SK-N-SH treated with all-trans-retinoic acid at 6 μM for 48 hours (cell line): Measurements from ENCODE around the gene SPECC1.

Experiments used
- ATAC-seq: fragments of 200-7000 bp; cut with Tn5 transposase; 3 replicates; pipeline ENCODE4 v1.9.1; 2020; ENCODE audit warnings: mild to moderate bottlenecking, moderate library complexity
- ARNTL ChIP-seq: fragments of 450-650 bp; formaldehyde crosslinking; IDR thresholded peaks from 2 replicates; pipeline ENCODE4 v1.5.0; 2020; ENCODE audit warnings: low read depth, mild to moderate bottlenecking, moderate library complexity, borderline replicate concordance
- GLIS3 ChIP-seq: fragments of 250-450 bp; sonication (Bioruptor Pico); IDR thresholded peaks from 2 replicates; pipeline ENCODE4 v1.5.0; 2020; ENCODE audit warnings: mild to moderate bottlenecking, moderate library complexity
- RARB ChIP-seq: fragments of 250-450 bp; sonication (Bioruptor Pico); IDR thresholded peaks from 2 replicates; pipeline ENCODE4 v1.8.0; 2021; ENCODE audit warnings: mild to moderate bottlenecking, moderate library complexity
- TCF4 ChIP-seq: fragments of 250-450 bp; sonication (Bioruptor Pico); IDR thresholded peaks from 2 replicates; pipeline ENCODE4 v1.8.0; 2021; ENCODE audit warnings: mild to moderate bottlenecking, moderate library complexity, borderline replicate concordance
- TOX ChIP-seq: fragments of 250-450 bp; sonication (Bioruptor Pico); IDR thresholded peaks from 2 replicates; pipeline ENCODE4 v1.8.0; 2021; ENCODE audit warnings: mild to moderate bottlenecking, moderate library complexity, borderline replicate concordance
- ZC3H10 ChIP-seq: fragments of 250-450 bp; sonication (Bioruptor Pico); IDR thresholded peaks from 2 replicates; pipeline ENCODE4 v1.5.1; 2021; ENCODE audit warnings: mild to moderate bottlenecking, moderate library complexity
- ZFP3 ChIP-seq: fragments of 250-450 bp; sonication (Bioruptor Pico); IDR thresholded peaks from 2 replicates; pipeline ENCODE4 v1.5.0; 2020; ENCODE audit warnings: mild to moderate bottlenecking, moderate library complexity
- ZFP30 ChIP-seq: fragments of 450-650 bp; formaldehyde crosslinking; IDR thresholded peaks from 2 replicates; pipeline ENCODE4 v1.5.0; 2022; ENCODE audit warnings: mild to moderate bottlenecking, moderate library complexity
- ZNF565 ChIP-seq: fragments of 450-650 bp; formaldehyde crosslinking; conservative IDR thresholded peaks from 2 replicates; pipeline ENCODE4 v1.5.0; 2020; ENCODE audit warnings: low read depth, mild to moderate bottlenecking, moderate library complexity
- ZNF70 ChIP-seq: fragments of 450-650 bp; formaldehyde crosslinking; IDR thresholded peaks from 2 replicates; pipeline ENCODE4 v1.5.0; 2020; ENCODE audit warnings: mild to moderate bottlenecking, moderate library complexity
- ZNF8 ChIP-seq: fragments of 450-650 bp; formaldehyde crosslinking; IDR thresholded peaks from 2 replicates; pipeline ENCODE4 v1.5.0; 2020; ENCODE audit warnings: mild to moderate bottlenecking, moderate library complexity
- TF ChIP-seq, protein P1 (sequence below): fragments of 250-450 bp; sonication (Bioruptor Pico); IDR thresholded peaks from 2 replicates; pipeline ENCODE4 v1.8.0; 2020; ENCODE audit warnings: mild to moderate bottlenecking, moderate library complexity, borderline replicate concordance
- TF ChIP-seq, protein P2 (sequence below): fragments of 250-450 bp; sonication (Bioruptor Pico); IDR thresholded peaks from 2 replicates; pipeline ENCODE4 v1.5.0; 2020; ENCODE audit warnings: mild to moderate bottlenecking, moderate library complexity
- TF ChIP-seq, protein P3 (sequence below): fragments of 250-450 bp; sonication (Bioruptor Pico); IDR thresholded peaks from 2 replicates; pipeline ENCODE4 v1.8.0; 2021; ENCODE audit warnings: low read depth, mild to moderate bottlenecking, moderate library complexity, borderline replicate concordance
- TF ChIP-seq, protein P4 (sequence below): fragments of 250-450 bp; sonication (Bioruptor Pico); IDR thresholded peaks from 2 replicates; pipeline ENCODE4 v1.5.1; 2020; ENCODE audit warnings: low read depth, mild to moderate bottlenecking, moderate library complexity

SPECC1 gene

DNA sequence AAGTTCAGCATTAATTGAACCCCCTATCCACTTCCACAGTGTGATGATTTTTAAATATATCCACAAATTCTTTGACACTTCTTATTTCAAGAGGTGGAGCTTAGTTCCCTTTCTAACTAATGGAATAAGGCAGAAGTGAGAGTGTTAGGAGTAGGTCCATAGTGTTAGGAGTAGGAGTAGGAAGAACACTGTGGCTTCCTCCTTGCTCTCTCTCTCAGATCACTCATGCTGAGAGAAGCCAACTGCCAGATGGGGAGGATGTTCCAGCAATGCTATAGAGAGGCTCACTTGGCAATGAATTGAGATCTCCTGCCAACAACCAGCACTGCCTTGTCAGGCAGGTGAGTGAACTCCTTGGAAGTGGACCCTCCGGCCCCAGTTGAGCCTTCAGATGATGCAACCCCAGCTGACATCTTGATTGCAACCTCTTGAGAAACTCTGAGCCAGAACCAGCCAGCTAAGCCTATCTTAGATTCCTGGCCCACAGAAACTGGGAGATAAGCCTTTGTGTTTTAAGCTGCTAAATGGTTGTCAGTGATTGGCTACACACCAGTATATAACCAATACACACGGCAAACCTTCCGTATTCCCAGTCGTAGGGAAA is 44.3 kb downstream of the SPECC1 start:
- TF ChIP-seq ARNTL (CRISPR knock-in tag) (no peak), ZNF70 (no peak), ZC3H10 (no peak), RARB (CRISPR knock-in tag) (no peak), ZFP30 (no peak)
- TF ChIP-seq, protein P1, sequence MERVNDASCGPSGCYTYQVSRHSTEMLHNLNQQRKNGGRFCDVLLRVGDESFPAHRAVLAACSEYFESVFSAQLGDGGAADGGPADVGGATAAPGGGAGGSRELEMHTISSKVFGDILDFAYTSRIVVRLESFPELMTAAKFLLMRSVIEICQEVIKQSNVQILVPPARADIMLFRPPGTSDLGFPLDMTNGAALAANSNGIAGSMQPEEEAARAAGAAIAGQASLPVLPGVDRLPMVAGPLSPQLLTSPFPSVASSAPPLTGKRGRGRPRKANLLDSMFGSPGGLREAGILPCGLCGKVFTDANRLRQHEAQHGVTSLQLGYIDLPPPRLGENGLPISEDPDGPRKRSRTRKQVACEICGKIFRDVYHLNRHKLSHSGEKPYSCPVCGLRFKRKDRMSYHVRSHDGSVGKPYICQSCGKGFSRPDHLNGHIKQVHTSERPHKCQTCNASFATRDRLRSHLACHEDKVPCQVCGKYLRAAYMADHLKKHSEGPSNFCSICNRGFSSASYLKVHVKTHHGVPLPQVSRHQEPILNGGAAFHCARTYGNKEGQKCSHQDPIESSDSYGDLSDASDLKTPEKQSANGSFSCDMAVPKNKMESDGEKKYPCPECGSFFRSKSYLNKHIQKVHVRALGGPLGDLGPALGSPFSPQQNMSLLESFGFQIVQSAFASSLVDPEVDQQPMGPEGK, result no peak
- TF ChIP-seq, protein P2, sequence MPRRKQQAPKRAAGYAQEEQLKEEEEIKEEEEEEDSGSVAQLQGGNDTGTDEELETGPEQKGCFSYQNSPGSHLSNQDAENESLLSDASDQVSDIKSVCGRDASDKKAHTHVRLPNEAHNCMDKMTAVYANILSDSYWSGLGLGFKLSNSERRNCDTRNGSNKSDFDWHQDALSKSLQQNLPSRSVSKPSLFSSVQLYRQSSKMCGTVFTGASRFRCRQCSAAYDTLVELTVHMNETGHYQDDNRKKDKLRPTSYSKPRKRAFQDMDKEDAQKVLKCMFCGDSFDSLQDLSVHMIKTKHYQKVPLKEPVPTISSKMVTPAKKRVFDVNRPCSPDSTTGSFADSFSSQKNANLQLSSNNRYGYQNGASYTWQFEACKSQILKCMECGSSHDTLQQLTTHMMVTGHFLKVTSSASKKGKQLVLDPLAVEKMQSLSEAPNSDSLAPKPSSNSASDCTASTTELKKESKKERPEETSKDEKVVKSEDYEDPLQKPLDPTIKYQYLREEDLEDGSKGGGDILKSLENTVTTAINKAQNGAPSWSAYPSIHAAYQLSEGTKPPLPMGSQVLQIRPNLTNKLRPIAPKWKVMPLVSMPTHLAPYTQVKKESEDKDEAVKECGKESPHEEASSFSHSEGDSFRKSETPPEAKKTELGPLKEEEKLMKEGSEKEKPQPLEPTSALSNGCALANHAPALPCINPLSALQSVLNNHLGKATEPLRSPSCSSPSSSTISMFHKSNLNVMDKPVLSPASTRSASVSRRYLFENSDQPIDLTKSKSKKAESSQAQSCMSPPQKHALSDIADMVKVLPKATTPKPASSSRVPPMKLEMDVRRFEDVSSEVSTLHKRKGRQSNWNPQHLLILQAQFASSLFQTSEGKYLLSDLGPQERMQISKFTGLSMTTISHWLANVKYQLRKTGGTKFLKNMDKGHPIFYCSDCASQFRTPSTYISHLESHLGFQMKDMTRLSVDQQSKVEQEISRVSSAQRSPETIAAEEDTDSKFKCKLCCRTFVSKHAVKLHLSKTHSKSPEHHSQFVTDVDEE (CRISPR knock-in tag), result no peak
- no peak for ATAC-seq

DNA sequence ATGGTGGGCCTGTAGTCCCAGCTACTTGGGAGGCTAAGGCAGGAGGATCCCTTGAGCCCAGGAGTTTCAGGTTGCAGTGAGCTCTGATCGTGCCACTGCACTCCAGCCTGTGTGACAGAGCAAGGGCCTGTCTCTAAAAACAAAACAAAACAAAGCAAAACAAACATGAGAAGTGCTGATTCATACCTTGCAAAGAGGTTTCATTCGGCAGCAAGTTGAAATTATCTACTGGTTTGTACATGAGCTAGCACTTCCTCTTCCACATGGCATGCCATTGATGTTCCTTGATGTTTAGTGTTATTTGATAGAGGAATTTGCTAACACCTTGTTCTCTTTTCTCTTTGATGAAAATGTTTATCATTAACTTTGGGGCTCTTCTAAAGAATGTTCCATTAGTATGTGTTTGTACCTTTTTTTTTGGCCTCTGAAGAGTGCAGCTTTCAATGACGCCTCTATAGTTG is 50.6 kb downstream of the SPECC1 start:
- ATAC-seq, result no peak
- TF ChIP-seq, protein P2 (CRISPR knock-in tag), result no peak
- no peak for TF ChIP-seq ZFP3 (CRISPR knock-in tag)

DNA sequence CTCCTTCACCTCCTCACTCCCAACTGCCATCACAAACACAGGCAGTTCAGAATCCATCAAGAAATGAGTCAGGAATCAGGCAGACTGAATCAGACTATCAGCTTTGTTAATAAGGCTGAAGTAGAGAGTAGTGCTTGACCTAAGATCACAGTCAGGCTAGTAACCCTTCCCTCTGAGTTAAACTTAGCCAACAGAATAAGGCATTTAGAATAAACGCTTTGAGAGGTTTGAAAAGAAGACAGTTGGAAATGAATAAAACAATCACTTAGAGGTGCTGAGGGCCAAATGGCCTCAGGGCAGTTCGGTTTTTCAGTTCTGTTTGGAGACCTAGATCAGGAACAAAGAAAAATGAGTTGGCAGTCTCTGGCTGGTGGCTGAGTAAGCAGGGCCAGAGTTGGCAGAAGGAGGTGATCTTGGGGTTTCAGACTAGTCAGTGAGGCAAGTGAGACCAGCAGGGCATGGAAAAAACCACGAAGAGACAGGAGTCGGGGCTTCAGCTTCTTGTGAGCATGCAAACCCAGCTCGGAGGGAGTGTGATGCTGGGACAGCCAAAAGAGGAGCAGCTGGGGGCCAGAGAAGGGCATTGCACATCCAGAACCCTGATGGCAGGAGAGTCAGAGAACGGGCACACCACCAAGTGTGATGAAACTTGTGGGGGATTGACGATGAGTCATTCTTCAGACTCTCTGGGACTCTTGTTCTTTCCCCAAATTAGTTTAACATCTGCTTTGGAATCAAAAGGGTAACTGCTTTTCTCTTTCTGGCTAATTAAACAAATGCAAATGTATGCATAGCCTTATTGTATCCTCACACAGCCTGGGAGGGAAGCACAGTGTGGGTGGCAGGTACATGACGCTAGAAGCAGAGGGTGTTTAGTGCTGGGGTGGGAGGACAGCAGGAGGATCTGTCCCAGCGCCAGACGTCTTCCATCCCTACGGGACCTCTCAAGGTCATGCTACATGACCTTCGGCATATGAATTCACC is 54.8 kb downstream of the SPECC1 start:
- peak; percentile 73 for ATAC-seq
- TF ChIP-seq ZC3H10 (no peak), ZNF70 (peak; percentile 53; the same call in 1 of the 2 replicates)
- TF ChIP-seq, all 23 proteins: peak for 1

DNA sequence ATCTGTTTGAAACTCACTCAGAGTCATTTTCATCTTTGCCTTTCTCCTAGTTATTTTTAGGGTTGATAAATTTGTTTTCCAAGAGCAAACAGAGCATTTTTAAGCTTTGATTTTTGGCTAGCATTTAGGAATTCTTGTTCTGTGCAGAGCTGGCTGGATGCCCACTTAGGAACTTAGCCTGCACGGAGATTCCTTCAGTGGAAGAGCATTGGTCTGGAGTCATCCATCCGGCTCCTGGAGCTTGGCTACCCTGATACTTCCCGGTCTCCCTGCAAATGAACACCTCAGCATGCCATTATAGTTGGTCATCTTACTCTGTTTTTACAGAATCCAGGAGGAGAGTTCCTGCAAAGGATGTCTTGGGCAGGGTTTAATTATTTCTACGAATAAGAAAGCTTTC is 57.1 kb downstream of the SPECC1 start:
- ATAC-seq, result peak; percentile 88
- TF ChIP-seq, protein P3, sequence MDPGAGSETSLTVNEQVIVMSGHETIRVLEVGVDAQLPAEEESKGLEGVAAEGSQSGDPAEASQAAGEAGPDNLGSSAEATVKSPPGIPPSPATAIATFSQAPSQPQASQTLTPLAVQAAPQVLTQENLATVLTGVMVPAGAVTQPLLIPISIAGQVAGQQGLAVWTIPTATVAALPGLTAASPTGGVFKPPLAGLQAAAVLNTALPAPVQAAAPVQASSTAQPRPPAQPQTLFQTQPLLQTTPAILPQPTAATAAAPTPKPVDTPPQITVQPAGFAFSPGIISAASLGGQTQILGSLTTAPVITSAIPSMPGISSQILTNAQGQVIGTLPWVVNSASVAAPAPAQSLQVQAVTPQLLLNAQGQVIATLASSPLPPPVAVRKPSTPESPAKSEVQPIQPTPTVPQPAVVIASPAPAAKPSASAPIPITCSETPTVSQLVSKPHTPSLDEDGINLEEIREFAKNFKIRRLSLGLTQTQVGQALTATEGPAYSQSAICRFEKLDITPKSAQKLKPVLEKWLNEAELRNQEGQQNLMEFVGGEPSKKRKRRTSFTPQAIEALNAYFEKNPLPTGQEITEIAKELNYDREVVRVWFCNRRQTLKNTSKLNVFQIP (CRISPR knock-in tag), result no peak
- TF ChIP-seq TOX (CRISPR knock-in tag) (no peak), ZFP3 (CRISPR knock-in tag) (no peak), ZNF70 (no peak), ZC3H10 (no peak), ZFP30 (no peak), ZNF8 (no peak), ARNTL (CRISPR knock-in tag) (no peak), ZNF565 (CRISPR knock-in tag) (no peak), TCF4 (CRISPR knock-in tag) (no peak), GLIS3 (CRISPR knock-in tag) (no peak)
- TF ChIP-seq, protein P2 (CRISPR knock-in tag), result no peak
- TF ChIP-seq, protein P1, result no peak
- TF ChIP-seq, protein P4, sequence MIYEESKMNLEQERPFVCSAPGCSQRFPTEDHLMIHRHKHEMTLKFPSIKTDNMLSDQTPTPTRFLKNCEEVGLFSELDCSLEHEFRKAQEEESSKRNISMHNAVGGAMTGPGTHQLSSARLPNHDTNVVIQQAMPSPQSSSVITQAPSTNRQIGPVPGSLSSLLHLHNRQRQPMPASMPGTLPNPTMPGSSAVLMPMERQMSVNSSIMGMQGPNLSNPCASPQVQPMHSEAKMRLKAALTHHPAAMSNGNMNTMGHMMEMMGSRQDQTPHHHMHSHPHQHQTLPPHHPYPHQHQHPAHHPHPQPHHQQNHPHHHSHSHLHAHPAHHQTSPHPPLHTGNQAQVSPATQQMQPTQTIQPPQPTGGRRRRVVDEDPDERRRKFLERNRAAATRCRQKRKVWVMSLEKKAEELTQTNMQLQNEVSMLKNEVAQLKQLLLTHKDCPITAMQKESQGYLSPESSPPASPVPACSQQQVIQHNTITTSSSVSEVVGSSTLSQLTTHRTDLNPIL (CRISPR knock-in tag), result no peak
